GM10266 (cell line): ENCODE measurements around the gene ASCC3.

Experiments
- DNase-seq: peaks from one replicate; pipeline ENCODE4 v3.0.0; 2012; ENCODE audit errors: extremely low spot score
- CTCF ChIP-seq: IDR thresholded peaks from 2 replicates; pipeline ENCODE4 v1.5.1; 2012; ENCODE audit warnings: mild to moderate bottlenecking, low read depth; ENCODE audit not compliant: control insufficient read depth, insufficient read depth; ENCODE audit errors: missing control alignments

Gene ASCC3

GRCh38 chr6:100487638-100488037 lies 393.5 kb downstream of the ASCC3 start:
- TF ChIP-seq CTCF, result no peak
- DNase-seq, result no peak

GRCh38 chr6:100485268-100485667 lies 395.9 kb downstream of the ASCC3 start:
- no peak for DNase-seq
- no peak for TF ChIP-seq CTCF

GRCh38 chr6:100484474-100484873 lies 396.7 kb downstream of the ASCC3 start:
- no peak for DNase-seq

GRCh38 chr6:100482698-100483097 lies 398.4 kb downstream of the ASCC3 start:
- TF ChIP-seq CTCF, result no peak
- no peak for DNase-seq

More at GRCh38 chr6:100484474-100484873, 396.7 kb downstream of the ASCC3 start:
- no peak for TF ChIP-seq CTCF

GRCh38 chr6:100479179-100480035 lies 401.7 kb downstream of the ASCC3 start:
- DNase-seq, result no peak
- peak; percentile 70 for TF ChIP-seq CTCF

- no peak for TF ChIP-seq CTCF
- DNase-seq, result no peak
Measured at GRCh38 chr6:100475554-100476320, 405.4 kb downstream of the ASCC3 start.

- no peak for TF ChIP-seq CTCF
- no peak for DNase-seq
Measured at GRCh38 chr6:100473182-100473581, 407.9 kb downstream of the ASCC3 start.
